Ascending aorta (tissue), 2 donors: Measurements from ENCODE around the gene NR3C1. TPM values are rescaled to one million over a fixed set of nuclear protein-coding genes. Genes with fewer than 3 reads are reported as not detected.

ENCODE experiments used
- DNase-seq, 2 donors: peaks; one replicate each; pipeline ENCODE4 v3.0.0-alpha.2; 2019; ENCODE audit warnings: low spot score in 2 of 2
- H3K27ac ChIP-seq, 2 donors: fragments of 200-600 bp; sonication (generic); one replicate each; pipeline ENCODE4 v1.5.1; 2016 to 2017; ENCODE audit warnings: mild to moderate bottlenecking in 1 of 2
- H3K27me3 ChIP-seq: fragments of 200-600 bp; sonication (generic); one replicate; pipeline ENCODE4 v1.5.1; 2017
- H3K36me3 ChIP-seq, 2 donors: fragments of 200-600 bp; sonication (generic); one replicate each; pipeline ENCODE4 v1.5.1; 2016
- H3K4me1 ChIP-seq, 2 donors: fragments of 200-600 bp; sonication (generic); one replicate each; pipeline ENCODE4 v1.5.1; 2016 to 2017; ENCODE audit warnings: mild to moderate bottlenecking in 1 of 2
- H3K4me3 ChIP-seq, 2 donors: fragments of 200-600 bp; sonication (generic); one replicate each; pipeline ENCODE4 v1.5.1; 2016 to 2017; ENCODE audit warnings: mild to moderate bottlenecking in 1 of 2
- H3K9me3 ChIP-seq, 2 donors: fragments of 200-600 bp; sonication (generic); one replicate each; pipeline ENCODE4 v1.5.1; 2016
- intact Hi-C: fragments of 100-400 bp; cut with DNase I; formaldehyde crosslinking; loops from one replicate; pipeline ENCODE4 v1.15.1; 2023
- total RNA-seq: library from RNA; depleted of rRNA; stranded (reverse); fragments of >200 nt; gene quantifications from one replicate; pipeline ENCODE4 v1.1.0, GENCODE V29; 2016
- TF ChIP-seq, protein P1 (sequence below), 3 experiments: fragments of 200-600 bp in 2 of 3; fragments of 450-650 bp in 1 of 3; sonication (generic) in 2 of 3; IDR thresholded peaks; one replicate each; pipeline ENCODE4 v1.5.1; 2016 to 2019; ENCODE audit warnings: antibody characterized with exemption in 3 of 3, mild to moderate bottlenecking in 1 of 3, moderate library complexity in 1 of 3

The NR3C1 gene
- total RNA-seq, 1 donor from 2014 or later = 18.4 TPM

DNA sequence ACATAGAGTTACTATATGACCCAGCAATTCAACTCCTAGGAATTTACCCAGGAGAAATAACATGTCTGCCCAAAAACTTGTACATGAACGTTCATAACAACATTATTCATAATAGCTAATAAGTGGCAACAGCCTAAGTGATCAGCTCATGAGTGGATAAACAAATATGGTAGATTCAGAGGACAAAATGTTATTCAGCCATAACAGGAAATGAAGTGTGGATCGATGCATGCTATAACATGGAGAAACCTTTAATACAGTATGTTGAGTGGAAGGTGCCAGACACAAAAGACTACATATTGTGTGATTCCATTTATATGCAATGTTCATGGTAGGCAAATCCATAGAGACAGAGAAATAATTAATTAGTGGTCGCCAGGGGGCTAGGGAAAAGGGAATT lies 22.3 kb upstream of the NR3C1 start:
- no peak overlapping the region for H3K27ac ChIP-seq
- intact Hi-C loops = no loop called here
- no peaks in the 10 kb centered on the region for H3K4me1 ChIP-seq
- TF ChIP-seq, protein P1, sequence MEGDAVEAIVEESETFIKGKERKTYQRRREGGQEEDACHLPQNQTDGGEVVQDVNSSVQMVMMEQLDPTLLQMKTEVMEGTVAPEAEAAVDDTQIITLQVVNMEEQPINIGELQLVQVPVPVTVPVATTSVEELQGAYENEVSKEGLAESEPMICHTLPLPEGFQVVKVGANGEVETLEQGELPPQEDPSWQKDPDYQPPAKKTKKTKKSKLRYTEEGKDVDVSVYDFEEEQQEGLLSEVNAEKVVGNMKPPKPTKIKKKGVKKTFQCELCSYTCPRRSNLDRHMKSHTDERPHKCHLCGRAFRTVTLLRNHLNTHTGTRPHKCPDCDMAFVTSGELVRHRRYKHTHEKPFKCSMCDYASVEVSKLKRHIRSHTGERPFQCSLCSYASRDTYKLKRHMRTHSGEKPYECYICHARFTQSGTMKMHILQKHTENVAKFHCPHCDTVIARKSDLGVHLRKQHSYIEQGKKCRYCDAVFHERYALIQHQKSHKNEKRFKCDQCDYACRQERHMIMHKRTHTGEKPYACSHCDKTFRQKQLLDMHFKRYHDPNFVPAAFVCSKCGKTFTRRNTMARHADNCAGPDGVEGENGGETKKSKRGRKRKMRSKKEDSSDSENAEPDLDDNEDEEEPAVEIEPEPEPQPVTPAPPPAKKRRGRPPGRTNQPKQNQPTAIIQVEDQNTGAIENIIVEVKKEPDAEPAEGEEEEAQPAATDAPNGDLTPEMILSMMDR (IDR thresholded peaks at IDR 0.05) = no peak
- H3K36me3 ChIP-seq = no peaks in the 10 kb centered on the region
- no peak overlapping the region for H3K4me3 ChIP-seq
- H3K9me3 ChIP-seq = no peaks in the 10 kb centered on the region
- no peaks in the 10 kb centered on the region for H3K27me3 ChIP-seq
- DNase-seq = no peak

- Histone ChIP-seq H3K4me3 (no peak overlapping the region), H3K9me3 (no peaks in the 10 kb centered on the region), H3K27me3 (no peaks in the 10 kb centered on the region), H3K36me3 (no peaks in the 10 kb centered on the region), H3K4me1 (no peaks in the 10 kb centered on the region), H3K27ac (no peak overlapping the region)
- no peak for DNase-seq
- intact Hi-C loops = no loop called here
- TF ChIP-seq, protein P1 (IDR thresholded peaks at IDR 0.05) = no peak
Observed at GRCh38 chr5:143418140-143418866, 14.8 kb upstream of the NR3C1 start.

GRCh38 chr5:143417503-143418139 lies 14.1 kb upstream of the NR3C1 start:
- H3K27me3 ChIP-seq = no peaks in the 10 kb centered on the region
- intact Hi-C loops = no loop called here
- no peak overlapping the region for H3K4me3 ChIP-seq
- H3K9me3 ChIP-seq = no peaks in the 10 kb centered on the region
- H3K36me3 ChIP-seq = no peaks in the 10 kb centered on the region
- H3K4me1 ChIP-seq = no peaks in the 10 kb centered on the region
- no peak for DNase-seq
- TF ChIP-seq, protein P1 (IDR thresholded peaks at IDR 0.05) = no peak
- no peak overlapping the region for H3K27ac ChIP-seq

GRCh38 chr5:143416411-143416810 lies 12.9 kb upstream of the NR3C1 start:
- intact Hi-C loops = no loop called here
- DNase-seq = no peak
- H3K9me3 ChIP-seq = no peaks in the 10 kb centered on the region

GRCh38 chr5:143413958-143414669 lies 10.6 kb upstream of the NR3C1 start:
- H3K27ac ChIP-seq = no peak overlapping the region
- H3K4me1 ChIP-seq = no peaks in the 10 kb centered on the region
- H3K36me3 ChIP-seq = no peaks in the 10 kb centered on the region
- DNase-seq = no peak
- intact Hi-C loops = no loop called here
- H3K4me3 ChIP-seq = no peak overlapping the region
- TF ChIP-seq, protein P1 (IDR thresholded peaks at IDR 0.05) = no peak
- H3K27me3 ChIP-seq = no peaks in the 10 kb centered on the region
- no peaks in the 10 kb centered on the region for H3K9me3 ChIP-seq

More at GRCh38 chr5:143416411-143416810, 12.9 kb upstream of the NR3C1 start:
- Histone ChIP-seq H3K27me3 (no peaks in the 10 kb centered on the region), H3K27ac (no peak overlapping the region), H3K36me3 (no peaks in the 10 kb centered on the region), H3K4me1 (no peaks in the 10 kb centered on the region), H3K4me3 (no peak overlapping the region)
- TF ChIP-seq, protein P1 (IDR thresholded peaks at IDR 0.05) = no peak
